Cardiac muscle cell (in vitro differentiated cells and primary cell): ENCODE results near the gene IBA57. TPM values are rescaled to one million over a fixed set of nuclear protein-coding genes. Genes with fewer than 3 reads are reported as not detected.

Experiments
- DNase-seq, 2 donors: peaks; one replicate each; pipeline versions ENCODE4 v3.0.0 to v3.0.0-alpha.2; 2010 to 2017; ENCODE audit warnings: low read depth in 1 of 2, low spot score in 1 of 2
- H3K27ac ChIP-seq: fragments of 200-600 bp; sonication (generic); 2 replicates; pipeline ENCODE4 v1.5.1; 2016
- H3K27me3 ChIP-seq: fragments of 200-600 bp; sonication (generic); 2 replicates; pipeline ENCODE4 v1.6.0; 2016; ENCODE audit warnings: control low read depth
- H3K36me3 ChIP-seq: fragments of 200-600 bp; sonication (generic); 2 replicates; pipeline ENCODE4 v1.5.1; 2016; ENCODE audit warnings: control low read depth
- H3K4me1 ChIP-seq: fragments of 200-600 bp; sonication (generic); 2 replicates; pipeline ENCODE4 v1.8.1; 2017; ENCODE audit warnings: low read depth, mild to moderate bottlenecking, mixed run types
- H3K4me3 ChIP-seq: fragments of 200-600 bp; sonication (generic); 2 replicates; pipeline ENCODE4 v1.5.1; 2016; ENCODE audit warnings: mild to moderate bottlenecking
- H3K9me3 ChIP-seq: fragments of 200-600 bp; sonication (generic); 2 replicates; pipeline ENCODE4 v1.5.1; 2017; ENCODE audit warnings: low read depth, mild to moderate bottlenecking, control low read depth
- polyA plus RNA-seq: library from polyadenylated mRNA; unstranded; fragments of >200 nt; fragmentation: Nextera tagmentation; extraction: Ambion mirVana; gene quantifications from 2 replicates; pipeline ENCODE4 v1.2.1, GENCODE V29; 2016
- total RNA-seq: library from RNA; depleted of rRNA; stranded (reverse); fragments of >200 nt; gene quantifications from 2 replicates; pipeline ENCODE4 v1.2.3, GENCODE V29; 2016
- TF ChIP-seq, protein P1 (sequence below): IDR thresholded peaks from 2 replicates; pipeline ENCODE4 v1.5.1; 2012; ENCODE audit warnings: low read depth, mild to moderate bottlenecking, low read length

IBA57 gene
- total and polyA plus RNA-seq, 2 experiments from 2014 or later = 5.1 to 6.4 TPM

DNA sequence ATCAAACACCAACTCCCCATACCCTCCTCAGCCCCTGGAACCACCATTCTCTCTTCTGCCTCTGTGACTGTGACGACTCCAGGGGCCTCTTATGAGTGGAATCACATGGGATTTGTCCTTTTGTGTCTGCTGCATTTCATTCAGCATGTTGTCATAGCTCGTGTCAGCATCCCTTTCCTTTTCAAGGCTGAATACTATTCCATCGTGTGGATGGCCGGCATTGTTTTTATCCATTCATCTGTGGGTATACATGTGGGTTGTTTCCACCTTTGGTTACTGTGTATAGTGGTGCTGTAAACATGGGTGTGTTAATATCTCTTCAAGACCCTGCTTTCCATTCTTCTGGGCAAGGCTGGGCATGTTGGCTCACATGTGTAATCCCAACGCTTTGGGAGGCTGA lies 25.2 kb downstream of the IBA57 start:
- TF ChIP-seq, protein P1, sequence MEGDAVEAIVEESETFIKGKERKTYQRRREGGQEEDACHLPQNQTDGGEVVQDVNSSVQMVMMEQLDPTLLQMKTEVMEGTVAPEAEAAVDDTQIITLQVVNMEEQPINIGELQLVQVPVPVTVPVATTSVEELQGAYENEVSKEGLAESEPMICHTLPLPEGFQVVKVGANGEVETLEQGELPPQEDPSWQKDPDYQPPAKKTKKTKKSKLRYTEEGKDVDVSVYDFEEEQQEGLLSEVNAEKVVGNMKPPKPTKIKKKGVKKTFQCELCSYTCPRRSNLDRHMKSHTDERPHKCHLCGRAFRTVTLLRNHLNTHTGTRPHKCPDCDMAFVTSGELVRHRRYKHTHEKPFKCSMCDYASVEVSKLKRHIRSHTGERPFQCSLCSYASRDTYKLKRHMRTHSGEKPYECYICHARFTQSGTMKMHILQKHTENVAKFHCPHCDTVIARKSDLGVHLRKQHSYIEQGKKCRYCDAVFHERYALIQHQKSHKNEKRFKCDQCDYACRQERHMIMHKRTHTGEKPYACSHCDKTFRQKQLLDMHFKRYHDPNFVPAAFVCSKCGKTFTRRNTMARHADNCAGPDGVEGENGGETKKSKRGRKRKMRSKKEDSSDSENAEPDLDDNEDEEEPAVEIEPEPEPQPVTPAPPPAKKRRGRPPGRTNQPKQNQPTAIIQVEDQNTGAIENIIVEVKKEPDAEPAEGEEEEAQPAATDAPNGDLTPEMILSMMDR = no peak
- no peaks in the 10 kb centered on the region for H3K36me3 ChIP-seq
- no peaks in the 10 kb centered on the region for H3K4me1 ChIP-seq
- DNase-seq = no peak
- no peak overlapping the region for H3K4me3 ChIP-seq
- no peaks in the 10 kb centered on the region for H3K9me3 ChIP-seq
- no peak overlapping the region for H3K27ac ChIP-seq
- no peaks in the 10 kb centered on the region for H3K27me3 ChIP-seq

DNA sequence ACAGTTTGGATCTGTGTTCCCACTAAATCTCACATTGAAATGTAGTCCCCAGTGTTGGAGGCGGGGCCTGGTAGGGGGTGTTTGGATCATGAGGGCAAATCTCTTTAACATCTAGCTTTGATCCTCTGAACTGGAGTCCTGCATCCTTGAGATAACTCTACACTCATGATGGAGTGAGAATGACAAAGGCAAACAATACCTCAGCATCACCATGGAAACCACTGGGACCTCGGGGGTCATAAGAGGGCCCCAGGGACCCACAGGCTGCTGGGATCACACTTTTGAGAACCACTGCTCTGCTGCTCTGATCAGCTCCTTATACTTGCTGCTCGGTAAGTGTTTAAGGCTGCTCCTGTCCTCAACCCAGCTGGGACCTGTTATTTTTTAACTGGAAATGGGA lies 28.8 kb downstream of the IBA57 start:
- TF ChIP-seq, protein P1 = no peak
- no peak overlapping the region for H3K27ac ChIP-seq
- H3K9me3 ChIP-seq = no peaks in the 10 kb centered on the region
- no peaks in the 10 kb centered on the region for H3K27me3 ChIP-seq
- no peak for DNase-seq
- no peaks in the 10 kb centered on the region for H3K4me1 ChIP-seq
- no peak overlapping the region for H3K4me3 ChIP-seq
- no peaks in the 10 kb centered on the region for H3K36me3 ChIP-seq

DNA sequence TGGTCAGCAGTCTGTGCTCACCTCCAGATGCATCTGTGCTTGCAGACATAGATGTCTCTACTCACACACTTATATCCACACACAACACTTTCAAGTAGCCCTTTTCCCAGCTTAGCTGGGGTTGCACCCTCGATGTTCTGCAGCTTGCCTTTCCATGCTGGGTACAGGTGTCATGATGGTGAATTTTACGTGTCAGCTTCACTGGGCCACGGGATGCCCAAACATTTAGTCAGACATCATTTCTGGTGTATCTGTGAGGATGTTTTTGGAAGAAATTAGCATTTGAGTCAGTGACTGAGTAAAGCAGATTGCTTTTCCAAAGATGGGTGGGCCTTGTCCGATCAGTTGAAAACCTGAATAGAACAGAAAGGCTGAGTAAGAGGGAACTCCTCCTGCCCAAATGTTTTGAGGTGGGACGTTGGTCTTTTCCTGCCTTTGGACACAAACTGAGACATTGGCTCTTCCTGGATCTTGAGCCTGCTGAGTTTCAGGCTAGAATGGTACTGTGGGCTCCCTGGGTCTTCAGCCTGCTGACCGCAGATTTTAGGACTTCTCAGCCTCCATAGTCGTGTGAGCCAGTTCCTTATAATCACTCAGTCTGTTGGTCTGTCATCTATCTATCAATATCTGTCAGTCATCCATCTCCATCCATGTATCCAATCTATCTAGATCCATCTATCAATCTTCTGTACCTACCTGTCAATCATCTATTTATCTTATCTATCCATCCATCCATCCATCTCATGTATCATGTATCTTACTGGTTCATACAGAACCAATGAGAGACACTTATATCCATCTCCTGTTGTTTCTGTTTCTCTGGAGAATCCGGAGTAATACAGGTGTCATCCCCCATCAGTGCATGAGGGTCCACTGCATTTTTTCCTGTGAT lies 29.6 kb downstream of the IBA57 start:
- DNase-seq = no peak
- Histone ChIP-seq H3K4me3 (no peak overlapping the region), H3K27ac (no peak overlapping the region), H3K36me3 (no peaks in the 10 kb centered on the region), H3K27me3 (no peaks in the 10 kb centered on the region), H3K4me1 (no peaks in the 10 kb centered on the region), H3K9me3 (no peaks in the 10 kb centered on the region)
- TF ChIP-seq, protein P1 = no peak

DNA sequence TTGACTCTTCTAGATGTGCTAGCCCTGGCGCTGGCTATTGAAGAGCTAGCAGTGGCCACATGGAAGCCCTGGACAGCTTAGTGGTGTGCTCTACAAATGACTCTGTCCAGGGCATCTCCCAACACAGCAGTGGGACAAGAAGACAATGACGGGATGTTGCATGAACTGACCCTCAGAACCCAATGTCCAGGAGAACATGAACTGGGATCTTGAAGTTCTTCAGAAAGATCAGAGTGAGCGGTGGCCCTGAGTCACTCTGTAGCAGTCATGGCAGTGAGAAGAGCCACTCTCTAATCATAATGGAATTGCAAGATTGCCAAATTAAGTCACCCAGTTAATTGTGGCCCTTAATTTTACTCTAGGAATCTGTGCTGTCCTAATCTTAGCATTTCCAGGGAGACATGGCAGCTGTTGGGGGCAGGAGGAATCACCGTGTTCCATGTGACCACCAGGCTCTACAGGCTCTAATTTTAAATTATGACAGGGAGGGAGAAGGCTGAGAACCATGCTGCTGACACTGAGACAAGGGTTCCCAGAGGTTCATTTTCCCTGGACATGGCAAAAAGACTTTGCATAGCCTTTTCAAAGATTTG lies 32.0 kb downstream of the IBA57 start:
- H3K27ac ChIP-seq = no peak overlapping the region
- no peaks in the 10 kb centered on the region for H3K4me1 ChIP-seq
- no peak for DNase-seq
- H3K27me3 ChIP-seq = no peaks in the 10 kb centered on the region
- TF ChIP-seq, protein P1 = no peak
- H3K36me3 ChIP-seq = no peaks in the 10 kb centered on the region
- no peak overlapping the region for H3K4me3 ChIP-seq
- no peaks in the 10 kb centered on the region for H3K9me3 ChIP-seq

DNA sequence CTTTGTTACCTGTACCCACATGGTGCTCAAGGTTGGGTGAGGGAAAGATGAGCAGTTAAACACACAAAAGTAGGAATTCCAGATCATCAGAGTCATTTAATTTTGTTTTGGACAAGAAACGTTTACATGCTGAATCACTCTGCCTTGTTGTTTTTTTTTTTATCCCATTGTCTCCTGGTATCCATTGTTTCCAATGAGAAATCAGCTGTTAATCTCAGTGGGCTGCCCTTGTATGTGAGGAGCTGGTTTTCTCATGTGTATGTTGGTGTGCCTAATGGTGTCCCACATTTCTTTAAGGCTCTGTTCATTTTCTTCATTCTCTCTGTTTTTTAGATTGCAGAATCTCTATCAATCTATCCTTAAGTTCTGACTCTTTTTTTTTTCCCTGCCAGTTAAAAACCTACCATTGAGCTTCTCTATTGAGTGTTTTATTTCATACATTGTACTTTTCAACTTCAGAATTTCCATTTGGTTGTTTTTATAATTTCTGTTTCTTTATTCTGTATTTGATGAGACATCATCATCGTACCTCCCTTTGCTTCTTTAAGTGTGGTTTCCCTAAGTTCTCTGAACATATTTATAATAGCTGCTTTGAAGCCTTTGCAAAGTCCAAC lies 33.5 kb downstream of the IBA57 start:
- H3K4me3 ChIP-seq = no peak overlapping the region
- no peaks in the 10 kb centered on the region for H3K36me3 ChIP-seq
- no peaks in the 10 kb centered on the region for H3K27me3 ChIP-seq
- DNase-seq = no peak
- H3K9me3 ChIP-seq = no peaks in the 10 kb centered on the region
- no peak overlapping the region for H3K27ac ChIP-seq
- H3K4me1 ChIP-seq = no peaks in the 10 kb centered on the region
- TF ChIP-seq, protein P1 = no peak
